B cell (primary cell): Measurements from ENCODE around the gene CABLES2. TPM values are rescaled to one million over a fixed set of nuclear protein-coding genes. Genes with fewer than 3 reads are reported as not detected.

ENCODE experiments used
- ATAC-seq: fragments of 200-7000 bp; cut with Tn5 transposase; one replicate; pipeline ENCODE4 v1.10.0; 2021; ENCODE audit warnings: low read depth, mild to moderate bottlenecking, moderate number of reproducible peaks, moderate library complexity
- CTCF ChIA-PET: fragments of 350-600 bp; sonication (Branson Sonifier 250); formaldehyde crosslinking; loops from one replicate; lab custom pipeline; 2021; ENCODE audit warnings: antibody characterized with exemption, inconsistent platforms; lab: Charles Lee
- POLR2A ChIA-PET: fragments of 350-600 bp; sonication (Branson Sonifier 250); formaldehyde crosslinking; loops from one replicate; lab custom pipeline; 2021; ENCODE audit warnings: antibody characterized with exemption; lab: Charles Lee
- DNase-seq: peaks from one replicate; pipeline ENCODE4 v3.0.0; 2013
- H2AFZ ChIP-seq: 2 replicates; pipeline ENCODE4 v1.6.1; 2012; ENCODE audit warnings: mild to moderate bottlenecking, low read depth, low read length; ENCODE audit not compliant: insufficient read depth, poor library complexity, severe bottlenecking
- H3K27ac ChIP-seq, 2 donors: 1 replicate in 1 of 2; 2 replicates in 1 of 2; pipeline ENCODE4 v1.5.1; 2012 to 2013; ENCODE audit warnings: low read length in 2 of 2, mild to moderate bottlenecking in 2 of 2, moderate library complexity in 1 of 2
- H3K27me3 ChIP-seq, 4 experiments: fragments of 200-600 bp in 1 of 4; sonication (generic) in 1 of 4; replicated peaks in 1 of 4; 1 replicate in 2 of 4; 2 replicates in 2 of 4; pipeline versions ENCODE4 v1.6.1 to v1.7.0; 2013 to 2016; ENCODE audit warnings: low read length in 3 of 4, mild to moderate bottlenecking in 2 of 4, mixed read lengths in 1 of 4, moderate library complexity in 1 of 4; ENCODE audit not compliant: insufficient read depth in 4 of 4, control insufficient read depth in 3 of 4; ENCODE audit errors: control extremely low read depth in 1 of 4
- H3K36me3 ChIP-seq, 2 experiments: replicated peaks in 1 of 2; 1 replicate in 1 of 2; 2 replicates in 1 of 2; pipeline versions ENCODE4 v1.6.1 to v1.7.1; 2013; ENCODE audit warnings: low read length in 1 of 2; ENCODE audit not compliant: insufficient read depth in 2 of 2, control insufficient read depth in 1 of 2; ENCODE audit errors: control extremely low read depth in 1 of 2, extremely low read depth in 1 of 2
- H3K4me1 ChIP-seq, 2 donors: fragments of 200-600 bp in 1 of 2; sonication (generic) in 1 of 2; 1 replicate in 1 of 2; 2 replicates in 1 of 2; pipeline versions ENCODE4 v1.5.1 to v1.6.1; 2013 to 2017; ENCODE audit warnings: low read length in 2 of 2; ENCODE audit not compliant: control insufficient read depth in 2 of 2, insufficient read depth in 2 of 2
- H3K4me2 ChIP-seq: replicated peaks from 2 replicates; pipeline ENCODE3; 2012; ENCODE audit warnings: mild to moderate bottlenecking, low read depth, low read length; ENCODE audit not compliant: poor library complexity, severe bottlenecking
- H3K4me3 ChIP-seq, 5 experiments: fragments of 200-600 bp in 1 of 5; sonication (generic) in 1 of 5; 1 replicate in 3 of 5; 2 replicates in 2 of 5; pipeline versions ENCODE4 v1.5.1 to v1.7.0; 2011 to 2016; ENCODE audit warnings: low read length in 4 of 5, mild to moderate bottlenecking in 4 of 5, low read depth in 2 of 5, control low read depth in 1 of 5, moderate library complexity in 1 of 5; ENCODE audit not compliant: insufficient read depth in 1 of 5; ENCODE audit errors: control extremely low read depth in 1 of 5, extremely low read depth in 1 of 5
- H3K79me2 ChIP-seq: fragments of 200-600 bp; sonication (generic); one replicate; pipeline ENCODE4 v1.6.0; 2016; ENCODE audit warnings: low read length; ENCODE audit not compliant: control insufficient read depth, insufficient read depth
- H3K9ac ChIP-seq: fragments of 200-600 bp; sonication (generic); 2 replicates; pipeline ENCODE4 v1.6.1; 2017; ENCODE audit warnings: mild to moderate bottlenecking, low read length, moderate library complexity
- H3K9me3 ChIP-seq, 3 donors: one replicate each; pipeline versions ENCODE4 v1.6.1 to v1.7.1; 2013; ENCODE audit warnings: low read length in 2 of 3; ENCODE audit not compliant: control insufficient read depth in 2 of 3, insufficient read depth in 1 of 3; ENCODE audit errors: control extremely low read depth in 1 of 3
- H4K20me1 ChIP-seq: 2 replicates; pipeline ENCODE4 v1.6.0; 2012; ENCODE audit warnings: mild to moderate bottlenecking, low read length; ENCODE audit not compliant: insufficient read depth, control insufficient read depth, poor library complexity, severe bottlenecking
- H3K27ac Mint-ChIP-seq: one replicate; pipeline ENCODE4 v1.8.0; 2021; ENCODE audit warnings: mixed read lengths
- H3K27me3 Mint-ChIP-seq: one replicate; pipeline ENCODE4 v1.8.0; 2021; ENCODE audit warnings: mixed read lengths
- H3K4me1 Mint-ChIP-seq: one replicate; pipeline ENCODE4 v1.8.0; 2021; ENCODE audit warnings: mixed read lengths
- H3K4me3 Mint-ChIP-seq: one replicate; pipeline ENCODE4 v1.8.0; 2021; ENCODE audit warnings: mixed read lengths
- H3K9me3 Mint-ChIP-seq: one replicate; pipeline ENCODE4 v1.8.0; 2022; ENCODE audit warnings: mixed read lengths; ENCODE audit not compliant: insufficient read depth
- CTCF ChIP-seq: fragments of 200-600 bp; IDR thresholded peaks from one replicate; pipeline ENCODE4 v1.8.0; 2022; ENCODE audit warnings: antibody characterized with exemption, mild to moderate bottlenecking
- EZH2 ChIP-seq: IDR thresholded peaks from 2 replicates; pipeline ENCODE4 v1.6.1; 2012; ENCODE audit warnings: borderline replicate concordance, low read depth, mild to moderate bottlenecking, moderate library complexity, low read length; ENCODE audit not compliant: insufficient read depth, poor library complexity, severe bottlenecking
- WGBS: methylation state at CpG from one replicate; pipeline ENCODE4 v1.1.5; 2013; ENCODE audit warnings: missing lambda C conversion rate; ENCODE audit not compliant: insufficient coverage; 5-methylcytosine and 5-hydroxymethylcytosine counted together
- intact Hi-C: fragments of 100-400 bp; cut with micrococcal nuclease; formaldehyde crosslinking; loops from one replicate; pipeline ENCODE4 v1.10.0; 2022
- polyA plus RNA-seq: library from polyadenylated mRNA; depleted of rRNA; stranded (reverse); fragments of >200 nt; gene quantifications from 2 replicates; pipeline ENCODE4 v1.2.3, GENCODE V29; 2012
- total RNA-seq, 2 donors: library from RNA; stranded (reverse); fragments of 120-200 nt in 1 of 2; gene quantifications; 1 replicate in 1 of 2; 2 replicates in 1 of 2; pipeline versions ENCODE4 v1.2.3 to v1.2.4, GENCODE V29; 2013 to 2022

The CABLES2 gene
- total and polyA plus RNA-seq, 2 donors (not counting 1 experiment from before 2014, with no cell fraction given), result 4.8 to 8.2 TPM

GRCh38 chr20:62355516-62355877, 51.6 kb downstream of the CABLES2 start:
- peaks cover 0 to 4% (median 0%) of the 10 kb centered on the region in 3 donors for H3K9me3 ChIP-seq
- no peak for DNase-seq
- no peak overlapping the region for H3K4me3 ChIP-seq
- CTCF ChIA-PET, result no interaction called here
- H3K4me3 Mint-ChIP-seq, result no peak overlapping the region
- H3K9me3 Mint-ChIP-seq, result no peaks in the 10 kb centered on the region
- no peaks in the 10 kb centered on the region for H3K4me1 Mint-ChIP-seq
- POLR2A ChIA-PET, result interaction anchor here (0.6 kb wide), 1 partner anchor 12 kb away, joined by 5 read pairs; no protein-coding TSS in a partner anchor
- intact Hi-C loops, result no loop called here
- H4K20me1 ChIP-seq, result no peaks in the 10 kb centered on the region
- H3K79me2 ChIP-seq, result no peaks in the 10 kb centered on the region
- ATAC-seq, result no peak
- H3K27me3 ChIP-seq, result no peaks in the 10 kb centered on the region
- H3K27ac Mint-ChIP-seq, result no peak overlapping the region
- H3K27ac ChIP-seq, result no peak overlapping the region
- H3K36me3 ChIP-seq, result no peaks in the 10 kb centered on the region
- no peak overlapping the region for H3K9ac ChIP-seq
- WGBS, result 88% methylated on average over 11 of the region's 11 CpGs
- H3K27me3 Mint-ChIP-seq, result no peaks in the 10 kb centered on the region
- no peak overlapping the region for H3K4me2 ChIP-seq
- H2AFZ ChIP-seq, result no peak overlapping the region
- H3K4me1 ChIP-seq, result peaks cover 0 to 6% of the 10 kb centered on the region in 2 donors
- TF ChIP-seq CTCF (no peak), EZH2 (no peak)

GRCh38 chr20:62354811-62355341, 52.2 kb downstream of the CABLES2 start:
- DNase-seq (no peak), ATAC-seq (no peak)
- H3K9ac ChIP-seq, result no peak overlapping the region
- H3K4me1 ChIP-seq, result peaks cover 0 to 6% of the 10 kb centered on the region in 2 donors
- no peak overlapping the region for H3K27ac ChIP-seq
- H3K9me3 Mint-ChIP-seq, result no peaks in the 10 kb centered on the region
- H3K27ac Mint-ChIP-seq, result no peak overlapping the region
- peaks cover 0 to 4% (median 0%) of the 10 kb centered on the region in 3 donors for H3K9me3 ChIP-seq
- H3K4me2 ChIP-seq, result no peak overlapping the region
- no peaks in the 10 kb centered on the region for H4K20me1 ChIP-seq
- 74% methylated on average over 14 of the region's 16 CpGs for WGBS
- intact Hi-C loops, result no loop called here
- H2AFZ ChIP-seq, result no peak overlapping the region
- no peaks in the 10 kb centered on the region for H3K36me3 ChIP-seq
- ChIA-PET POLR2A (interaction anchor here (0.6 kb wide), 1 partner anchor 11 kb away, joined by 5 read pairs; no protein-coding TSS in a partner anchor), CTCF (no interaction called here)
- no peaks in the 10 kb centered on the region for H3K4me1 Mint-ChIP-seq
- H3K79me2 ChIP-seq, result no peaks in the 10 kb centered on the region
- no peak overlapping the region for H3K4me3 Mint-ChIP-seq
- no peak overlapping the region for H3K4me3 ChIP-seq
- no peaks in the 10 kb centered on the region for H3K27me3 Mint-ChIP-seq
- H3K27me3 ChIP-seq, result no peaks in the 10 kb centered on the region
- TF ChIP-seq EZH2 (no peak), CTCF (no peak)
